GM11168 (cell line): ENCODE results near the gene HNRNPCL1.
"Not testable (repeated sequence)": the region's sequence is repeated elsewhere in the genome, so short reads cannot be mapped to it uniquely, and the experiment has no call there.

Experiments
- in situ Hi-C: fragments of 300-500 bp; cut with MboI; formaldehyde crosslinking; loops from one replicate; pipeline ENCODE4 v1.12.0; 2022; ENCODE audit warnings: low sequenced_read_pairs; ENCODE audit not compliant: unreplicated experiment

HNRNPCL1 gene

DNA sequence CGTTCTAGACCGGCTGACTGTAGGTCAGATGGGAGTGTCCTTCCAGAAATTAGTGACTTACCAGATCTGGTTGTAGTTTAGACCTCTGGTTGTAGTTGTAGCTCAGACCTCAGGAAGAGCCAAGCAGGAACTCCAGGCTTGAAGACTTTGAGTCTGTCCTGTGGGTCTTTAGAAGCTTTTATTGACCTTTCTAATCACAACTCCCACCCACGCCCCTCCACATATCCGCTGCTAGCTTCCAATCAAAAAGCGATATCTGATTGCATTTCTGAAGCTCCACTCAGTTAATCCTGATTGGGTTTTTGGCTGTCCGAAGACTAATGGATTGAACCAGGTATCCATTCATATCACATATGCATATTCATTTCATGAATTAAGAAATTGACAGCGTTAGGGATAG is at the start of gene HNRNPCL1:
TSS of gene HNRNPCL1 (minus strand) at position 101 of the 400 bp plus-strand sequence. CDS start 431 bp downstream, outside the sequence.
- in situ Hi-C loops, result loop anchor here (5.0 kb wide), 1 partner anchor 264 kb away; no protein-coding TSS in a partner anchor

DNA sequence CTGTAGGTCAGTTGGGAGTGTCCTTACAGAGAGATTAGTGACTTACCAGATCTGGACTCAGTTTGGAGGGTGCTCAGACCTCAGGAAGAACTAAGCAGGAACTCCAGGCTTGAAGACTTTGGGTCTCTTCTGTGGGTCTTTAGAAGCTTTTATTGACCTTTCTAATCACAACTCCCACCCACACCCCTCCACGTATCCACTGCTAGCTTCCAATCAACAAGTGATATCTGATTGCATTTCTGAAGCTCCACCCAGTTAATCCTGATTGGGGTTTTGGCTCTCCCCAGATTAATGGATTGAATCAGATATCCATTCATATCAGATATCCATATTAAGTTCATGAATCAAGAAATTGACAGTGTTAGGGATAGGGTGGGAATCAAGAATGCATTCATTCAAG is 49.6 kb upstream of the HNRNPCL1 start, which contains the start of gene PRAMEF10:
TSS of gene PRAMEF10 (minus strand) at position 101 of the 400 bp plus-strand sequence. CDS start 2,423 bp downstream, outside the sequence.
- in situ Hi-C loops, result loop anchor here (25.0 kb wide), 1 partner anchor 414 kb away; the partner anchor contains the start of genes PRAMEF15 and PRAMEF33

GRCh38 chr1:12886101-12886500 is 37.6 kb upstream of the HNRNPCL1 start, which contains the start of gene PRAMEF4:
TSS of gene PRAMEF4 (minus strand) at chr1:12886201. CDS start at chr1:12883394, 2,807 bp downstream.
- in situ Hi-C loops, result loop anchor here (25.0 kb wide), 1 partner anchor 426 kb away; the partner anchor contains the start of genes PRAMEF15 and PRAMEF33

DNA sequence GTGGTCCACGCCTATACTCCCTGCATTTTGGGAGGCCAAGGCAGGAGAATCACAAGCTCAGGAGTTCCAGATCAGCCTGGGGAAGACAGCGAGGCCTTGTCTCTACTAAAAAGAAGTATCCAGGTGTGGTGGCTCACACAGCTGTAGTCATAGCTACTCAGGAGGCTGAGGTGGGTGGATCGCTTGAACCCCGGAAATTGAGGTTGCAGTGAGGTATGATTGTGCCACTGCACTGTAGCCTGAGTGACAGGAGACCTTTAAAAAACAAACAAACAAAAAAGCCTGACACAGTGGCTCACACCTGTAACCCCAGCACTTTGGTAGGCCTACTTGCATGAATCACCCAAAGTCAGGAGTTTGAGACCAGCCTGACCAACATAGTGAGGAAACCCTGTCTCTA is 29.9 kb upstream of the HNRNPCL1 start:
- in situ Hi-C loops, result loop anchor here (25.0 kb wide), 1 partner anchor 434 kb away; the partner anchor contains the start of genes PRAMEF15 and PRAMEF33

GRCh38 chr1:12863131-12863880 is 14.8 kb upstream of the HNRNPCL1 start:
- in situ Hi-C loops, result not testable (repeated sequence)

DNA sequence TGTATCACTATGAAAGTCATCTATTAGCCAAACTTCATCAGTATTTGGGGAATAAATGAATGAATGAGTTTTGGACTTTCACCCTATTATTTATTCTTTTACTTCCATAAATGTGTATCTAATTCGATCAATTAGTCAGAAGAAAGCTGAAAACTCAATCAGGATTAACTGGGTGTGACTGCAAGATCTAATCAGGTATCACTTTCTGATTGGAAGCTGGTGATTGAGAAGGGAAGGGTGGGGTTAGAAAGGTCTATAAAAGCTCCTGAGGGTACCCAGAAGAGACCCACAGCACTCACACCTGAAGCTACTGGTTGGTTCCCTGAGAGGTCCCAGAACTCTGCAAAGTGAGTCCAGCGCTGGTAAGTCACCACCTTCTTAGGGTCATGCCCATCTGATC is 8.3 kb upstream of the HNRNPCL1 start, which contains the start of gene PRAMEF2:
TSS of gene PRAMEF2 (plus strand) at position 301 of the 400 bp plus-strand sequence. CDS start 1,924 bp downstream, outside the sequence.
- in situ Hi-C loops, result not testable (repeated sequence)

DNA sequence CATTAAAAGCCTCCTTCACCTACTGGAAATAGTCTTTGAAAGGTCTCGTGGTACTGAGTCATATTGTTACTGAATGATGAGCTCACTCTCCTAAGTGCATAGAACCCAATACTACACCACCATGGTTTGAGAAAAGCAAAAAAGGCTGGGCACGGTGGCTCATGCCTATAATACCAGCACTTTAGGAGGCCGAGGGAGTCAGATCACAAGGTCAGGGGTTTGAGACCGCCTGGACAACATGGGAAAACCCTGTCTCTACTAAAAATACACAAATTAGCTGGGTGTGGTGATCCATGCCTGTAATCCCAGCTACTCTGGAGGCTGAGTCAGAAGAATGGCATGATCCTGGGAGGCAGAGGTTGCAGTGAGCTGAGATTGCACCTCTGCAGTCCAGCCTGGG is 3.3 kb upstream of the HNRNPCL1 start:
- in situ Hi-C loops, result no loop called here

DNA sequence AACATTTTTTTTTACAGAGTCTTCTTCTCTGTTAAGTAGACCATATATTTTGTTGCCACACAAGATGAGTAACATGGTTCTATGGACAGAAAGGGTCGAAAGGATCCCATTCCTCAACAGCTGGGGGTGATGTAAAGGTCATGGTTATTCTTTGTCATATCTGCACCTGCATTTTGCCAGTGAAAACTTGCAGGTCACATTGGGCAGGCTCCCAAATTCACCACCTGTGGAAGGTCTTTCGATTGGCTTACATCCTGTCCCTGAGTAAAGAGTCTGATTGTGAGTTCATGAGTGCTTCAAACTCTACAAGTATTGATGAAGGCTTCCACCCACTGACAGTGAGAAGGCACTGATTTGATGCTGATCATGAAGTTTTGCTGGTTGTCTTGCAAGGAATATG is 15.3 kb downstream of the HNRNPCL1 start:
- in situ Hi-C loops, result not testable (repeated sequence)

DNA sequence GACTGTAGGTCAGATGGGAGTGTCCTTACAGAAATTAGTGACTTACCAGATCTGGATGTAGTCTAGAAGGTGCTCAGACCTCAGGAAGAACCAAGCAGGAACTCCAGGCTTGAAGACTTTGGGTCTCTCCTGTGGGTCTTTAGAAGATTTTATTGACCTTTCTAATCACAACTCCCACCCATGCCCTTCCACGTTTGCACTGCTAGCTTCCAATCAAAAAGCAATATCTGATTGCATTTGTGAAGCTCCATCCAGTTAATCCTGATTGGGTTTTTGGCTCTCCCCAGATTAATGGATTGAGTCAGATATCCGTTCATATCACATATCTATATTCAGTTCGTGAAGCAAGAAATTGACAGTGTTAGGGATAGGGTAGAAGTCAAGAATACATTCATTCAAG is 17.2 kb downstream of the HNRNPCL1 start, which contains the start of gene PRAMEF11:
TSS of gene PRAMEF11 (minus strand) at position 101 of the 400 bp plus-strand sequence. CDS start 2,621 bp downstream, outside the sequence.
- in situ Hi-C loops, result not testable (repeated sequence)

GRCh38 chr1:12819061-12819460 is 29.5 kb downstream of the HNRNPCL1 start:
- in situ Hi-C loops, result not testable (repeated sequence)

DNA sequence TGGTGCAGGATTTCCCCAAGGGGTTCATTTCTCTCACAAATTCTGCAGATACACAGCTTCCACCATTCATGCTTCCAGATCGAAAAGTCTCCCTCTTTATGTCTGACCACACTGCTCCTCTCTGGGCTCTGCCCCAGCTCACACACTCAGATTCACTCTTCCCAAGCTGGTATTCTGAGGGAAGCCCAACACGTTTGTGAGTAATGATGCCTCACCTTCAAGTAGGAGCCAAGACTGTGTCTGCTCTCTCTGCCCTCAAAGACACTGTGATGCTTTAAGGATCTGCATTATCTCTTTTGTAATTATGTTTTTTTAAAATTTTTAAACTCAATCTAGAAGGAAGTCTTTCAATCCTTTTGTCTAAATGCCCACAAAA is 37.1 kb downstream of the HNRNPCL1 start:
- in situ Hi-C loops, result no loop called here

DNA sequence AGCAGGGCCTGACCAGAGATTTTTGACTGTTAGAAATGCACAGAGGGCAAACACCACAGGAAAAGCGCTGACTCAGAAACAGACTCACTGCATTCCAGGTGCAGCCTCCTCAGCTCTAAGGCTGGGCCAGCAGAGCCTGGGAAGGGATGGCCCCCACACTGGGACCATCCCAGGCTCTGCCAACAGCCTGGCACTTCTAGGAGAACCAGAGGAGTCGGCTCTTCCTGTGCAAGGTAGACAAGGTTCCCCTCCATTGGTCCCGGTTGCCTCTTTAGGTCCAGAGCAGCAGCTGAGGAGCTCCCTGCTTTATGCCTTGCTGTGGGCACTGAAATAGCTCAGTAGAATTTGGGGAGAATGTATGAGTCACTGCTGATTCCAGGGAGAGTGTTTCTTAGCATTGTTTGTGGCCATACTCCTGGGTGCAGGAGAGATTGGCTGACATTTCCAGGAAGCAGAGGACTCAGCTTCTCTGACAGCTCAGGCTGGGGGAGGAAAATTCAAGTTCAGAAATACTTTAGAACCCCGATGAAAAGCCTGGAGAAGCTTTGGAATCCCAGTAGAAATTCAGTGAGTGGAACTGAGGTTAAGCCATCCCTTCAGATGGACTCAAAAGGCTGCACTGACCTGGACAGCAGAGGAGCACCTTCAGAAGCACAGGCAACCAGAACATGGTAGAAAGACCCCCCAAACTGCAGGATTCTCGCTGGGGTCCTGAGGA is 37.7 kb downstream of the HNRNPCL1 start:
- in situ Hi-C loops, result no loop called here

DNA sequence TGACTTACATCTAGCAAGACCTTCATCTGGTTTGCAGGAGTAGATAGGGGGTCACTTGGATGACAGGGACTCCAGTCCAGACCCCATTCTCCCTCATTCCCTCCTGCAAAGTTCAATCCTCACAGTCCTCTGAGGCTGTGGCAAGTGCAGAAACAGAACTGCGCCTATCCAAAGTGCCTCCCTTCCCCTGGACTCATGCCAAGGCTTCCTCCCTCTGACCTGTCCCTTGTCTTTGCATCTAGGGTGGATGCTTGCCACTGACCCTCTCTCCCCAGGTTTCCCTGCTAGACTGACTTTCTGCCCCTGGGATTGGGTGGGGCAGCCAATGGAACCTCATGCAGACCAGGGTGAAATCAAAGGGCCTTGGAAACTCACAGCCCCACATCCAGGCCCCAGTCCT is 38.6 kb downstream of the HNRNPCL1 start:
- in situ Hi-C loops, result no loop called here

- in situ Hi-C loops, result no loop called here
Observed at GRCh38 chr1:12799730-12800129, 48.8 kb downstream of the HNRNPCL1 start.

DNA sequence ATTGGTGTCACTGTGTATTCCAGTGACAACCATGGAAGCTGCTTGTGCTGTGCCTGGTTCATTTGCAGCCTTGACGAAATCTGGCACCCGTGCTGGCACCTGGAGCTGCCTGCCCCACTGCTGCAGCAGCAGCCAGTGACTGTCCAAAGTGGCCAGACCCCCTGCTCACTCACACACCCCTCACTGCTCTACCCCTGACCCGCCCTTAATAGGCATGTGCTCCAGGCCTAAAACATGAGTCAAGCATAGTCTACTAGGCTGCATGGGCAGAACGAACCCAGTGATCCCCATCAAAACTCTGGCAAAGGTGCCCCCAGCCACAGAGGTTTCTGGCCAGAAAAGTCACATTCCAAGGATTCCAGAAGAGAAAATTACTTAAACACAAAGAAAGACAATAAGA is 49.6 kb downstream of the HNRNPCL1 start:
- in situ Hi-C loops, result no loop called here
